Activated CD4-positive, alpha-beta T cell treated with anti-CD3 and anti-CD28 coated beads, Interleukin-2, amount 10 ng/mL, durations not matched to agents 24 days and 14 days (primary cell): ENCODE results near the gene MMP3. TPM values are rescaled to one million over a fixed set of nuclear protein-coding genes. Genes with fewer than 3 reads are reported as not detected.
A peak's percentile ranks its signal among the peaks of the same experiment; 100 is the strongest.

ENCODE experiments used
- DNase-seq: peaks from one replicate; pipeline ENCODE4 v3.0.0; 2022
- H3K27ac Mint-ChIP-seq: one replicate; pipeline ENCODE4 v1.8.0; 2022; ENCODE audit warnings: mild to moderate bottlenecking, mixed read lengths
- H3K27me3 Mint-ChIP-seq: one replicate; pipeline ENCODE4 v1.8.0; 2022; ENCODE audit warnings: mixed read lengths
- H3K36me3 Mint-ChIP-seq: one replicate; pipeline ENCODE4 v1.8.0; 2022; ENCODE audit warnings: low read depth, mild to moderate bottlenecking, mixed read lengths
- H3K4me1 Mint-ChIP-seq: one replicate; pipeline ENCODE4 v1.8.0; 2021; ENCODE audit warnings: mixed read lengths
- H3K4me3 Mint-ChIP-seq: one replicate; pipeline ENCODE4 v1.8.0; 2022; ENCODE audit warnings: mild to moderate bottlenecking, moderate library complexity, mixed read lengths
- H3K9me3 Mint-ChIP-seq: one replicate; pipeline ENCODE4 v1.8.0; 2021; ENCODE audit warnings: mixed read lengths
- intact Hi-C: fragments of 100-400 bp; cut with micrococcal nuclease; formaldehyde crosslinking; loops from one replicate; pipeline ENCODE4 v1.15.1; 2023
- total RNA-seq: library from RNA; stranded (reverse); gene quantifications from 2 replicates; pipeline ENCODE4 v1.2.3, GENCODE V29; 2022

The MMP3 gene
- total RNA-seq, 1 donor from 2014 or later = not detected

- DNase-seq = no peak
- H3K27me3 Mint-ChIP-seq = peaks cover 2% of the 10 kb centered on the region
- no peaks in the 10 kb centered on the region for H3K36me3 Mint-ChIP-seq
- no peak overlapping the region for H3K4me3 Mint-ChIP-seq
- no peaks in the 10 kb centered on the region for H3K4me1 Mint-ChIP-seq
- intact Hi-C loops = no loop called here
- no peak overlapping the region for H3K27ac Mint-ChIP-seq
- H3K9me3 Mint-ChIP-seq = no peaks in the 10 kb centered on the region
These were observed 18.9 kb downstream of the MMP3 start for GRCh38 chr11:102824556-102824955.

GRCh38 chr11:102819491-102819890 is 23.9 kb downstream of the MMP3 start:
- Mint-ChIP-seq H3K27ac (no peak overlapping the region), H3K36me3 (no peaks in the 10 kb centered on the region), H3K27me3 (no peaks in the 10 kb centered on the region), H3K4me3 (no peak overlapping the region), H3K4me1 (no peaks in the 10 kb centered on the region), H3K9me3 (no peaks in the 10 kb centered on the region)
- no peak for DNase-seq
- intact Hi-C loops = no loop called here

GRCh38 chr11:102813484-102813883 is 29.9 kb downstream of the MMP3 start:
- Mint-ChIP-seq H3K4me3 (no peak overlapping the region), H3K27ac (no peak overlapping the region)

GRCh38 chr11:102812188-102812587 is 31.2 kb downstream of the MMP3 start:
- intact Hi-C loops = no loop called here
- Mint-ChIP-seq H3K36me3 (no peaks in the 10 kb centered on the region), H3K4me3 (no peak overlapping the region), H3K9me3 (no peaks in the 10 kb centered on the region), H3K27ac (no peak overlapping the region), H3K27me3 (peaks cover 4% of the 10 kb centered on the region), H3K4me1 (no peaks in the 10 kb centered on the region)
- no peak for DNase-seq

More at GRCh38 chr11:102813484-102813883, 29.9 kb downstream of the MMP3 start:
- DNase-seq = no peak
- H3K36me3 Mint-ChIP-seq = no peaks in the 10 kb centered on the region
- no peaks in the 10 kb centered on the region for H3K4me1 Mint-ChIP-seq
- H3K27me3 Mint-ChIP-seq = peaks cover 2% of the 10 kb centered on the region
- no peaks in the 10 kb centered on the region for H3K9me3 Mint-ChIP-seq
- intact Hi-C loops = no loop called here

- DNase-seq = no peak
- Mint-ChIP-seq H3K4me3 (no peak overlapping the region), H3K27me3 (peaks cover 4% of the 10 kb centered on the region), H3K9me3 (no peaks in the 10 kb centered on the region), H3K27ac (no peak overlapping the region), H3K36me3 (no peaks in the 10 kb centered on the region), H3K4me1 (no peaks in the 10 kb centered on the region)
- intact Hi-C loops = no loop called here
These were observed 32.3 kb downstream of the MMP3 start for GRCh38 chr11:102810950-102811660.

- Mint-ChIP-seq H3K27me3 (peaks cover 4% of the 10 kb centered on the region), H3K9me3 (no peaks in the 10 kb centered on the region)
- intact Hi-C loops = loop anchor here (10.0 kb wide), 1 partner anchor 135 kb away; no protein-coding TSS in a partner anchor
These were observed 33.4 kb downstream of the MMP3 start for GRCh38 chr11:102809971-102810370.

GRCh38 chr11:102807921-102808320 is 35.5 kb downstream of the MMP3 start:
- Mint-ChIP-seq H3K36me3 (no peaks in the 10 kb centered on the region), H3K27ac (no peak overlapping the region), H3K9me3 (no peaks in the 10 kb centered on the region), H3K27me3 (peaks cover 12% of the 10 kb centered on the region), H3K4me3 (no peak overlapping the region), H3K4me1 (no peaks in the 10 kb centered on the region)
- peak; percentile 61 for DNase-seq
- intact Hi-C loops = loop anchor here (10.0 kb wide), 1 partner anchor 137 kb away; no protein-coding TSS in a partner anchor

More at GRCh38 chr11:102809971-102810370, 33.4 kb downstream of the MMP3 start:
- no peak overlapping the region for H3K27ac Mint-ChIP-seq
- H3K36me3 Mint-ChIP-seq = no peaks in the 10 kb centered on the region
- no peak overlapping the region for H3K4me3 Mint-ChIP-seq
- DNase-seq = no peak
- no peaks in the 10 kb centered on the region for H3K4me1 Mint-ChIP-seq

- Mint-ChIP-seq H3K9me3 (no peaks in the 10 kb centered on the region), H3K4me3 (no peak overlapping the region), H3K36me3 (no peaks in the 10 kb centered on the region), H3K4me1 (no peaks in the 10 kb centered on the region), H3K27ac (no peak overlapping the region), H3K27me3 (peaks cover 12% of the 10 kb centered on the region)
- DNase-seq = no peak
- intact Hi-C loops = loop anchor here (10.0 kb wide), 1 partner anchor 139 kb away; no protein-coding TSS in a partner anchor
These were observed 37.1 kb downstream of the MMP3 start for GRCh38 chr11:102806296-102806695.

GRCh38 chr11:102802341-102802740 is 41.1 kb downstream of the MMP3 start:
- no peaks in the 10 kb centered on the region for H3K4me1 Mint-ChIP-seq
- H3K27me3 Mint-ChIP-seq = peaks cover 8% of the 10 kb centered on the region
- DNase-seq = no peak
- H3K27ac Mint-ChIP-seq = no peak overlapping the region
- no peaks in the 10 kb centered on the region for H3K36me3 Mint-ChIP-seq
- H3K4me3 Mint-ChIP-seq = no peak overlapping the region
- intact Hi-C loops = loop anchor here (10.0 kb wide), 1 partner anchor 142 kb away; no protein-coding TSS in a partner anchor
- no peaks in the 10 kb centered on the region for H3K9me3 Mint-ChIP-seq

GRCh38 chr11:102800767-102801166 is 42.6 kb downstream of the MMP3 start:
- H3K4me1 Mint-ChIP-seq = no peaks in the 10 kb centered on the region
- H3K36me3 Mint-ChIP-seq = no peaks in the 10 kb centered on the region
- intact Hi-C loops = loop anchor here (10.0 kb wide), 1 partner anchor 144 kb away; no protein-coding TSS in a partner anchor
- DNase-seq = no peak
- H3K9me3 Mint-ChIP-seq = no peaks in the 10 kb centered on the region
- H3K4me3 Mint-ChIP-seq = no peak overlapping the region
- no peak overlapping the region for H3K27ac Mint-ChIP-seq
- peaks cover 10% of the 10 kb centered on the region for H3K27me3 Mint-ChIP-seq

GRCh38 chr11:102799681-102800340 is 43.6 kb downstream of the MMP3 start:
- H3K4me3 Mint-ChIP-seq = no peak overlapping the region
- intact Hi-C loops = loop anchor here (10.0 kb wide), 1 partner anchor 145 kb away; no protein-coding TSS in a partner anchor
- H3K27me3 Mint-ChIP-seq = peaks cover 10% of the 10 kb centered on the region
- no peaks in the 10 kb centered on the region for H3K36me3 Mint-ChIP-seq
- no peak for DNase-seq
- no peak overlapping the region for H3K27ac Mint-ChIP-seq
- H3K4me1 Mint-ChIP-seq = no peaks in the 10 kb centered on the region
- no peaks in the 10 kb centered on the region for H3K9me3 Mint-ChIP-seq

GRCh38 chr11:102798012-102798746 is 45.2 kb downstream of the MMP3 start, which contains the start of gene MMP1:
Gene MMP1, minus strand, starts transcription at chr11:102798160. Its CDS starts 68 bp downstream, at chr11:102798092.
- Mint-ChIP-seq H3K27ac (no peak within 1 kb of the TSS), H3K4me3 (no peak within 1 kb of the TSS), H3K36me3 (no peaks in the 10 kb centered on the region), H3K4me1 (no peaks in the 10 kb centered on the region), H3K9me3 (no peaks in the 10 kb centered on the region), H3K27me3 (peaks cover 2% of the 10 kb centered on the region)
- DNase-seq = no peak
- intact Hi-C loops = no loop called here

- no peaks in the 10 kb centered on the region for H3K36me3 Mint-ChIP-seq
- H3K9me3 Mint-ChIP-seq = no peaks in the 10 kb centered on the region
- no peak overlapping the region for H3K27ac Mint-ChIP-seq
- H3K4me1 Mint-ChIP-seq = no peaks in the 10 kb centered on the region
- no peak overlapping the region for H3K4me3 Mint-ChIP-seq
- peaks cover 4% of the 10 kb centered on the region for H3K27me3 Mint-ChIP-seq
- intact Hi-C loops = no loop called here
- no peak for DNase-seq
These were observed 49.0 kb downstream of the MMP3 start for GRCh38 chr11:102794382-102794781.
